ENCODE measurements around the gene GULP1. TPM values are rescaled to one million over a fixed set of nuclear protein-coding genes. Genes with fewer than 3 reads are reported as not detected.

The GULP1 gene
- total RNA-seq, 1 experiment from 2014 or later, result 140 TPM

- Histone ChIP-seq H2BK12ac (ENCODE audit: insufficient read length, low read depth, low read length) (no peak overlapping the region), H3K27ac (ENCODE audit: insufficient read length, low read depth, low read length) (no peak overlapping the region), H3K79me2 (ENCODE audit: insufficient read depth, low read length) (no peaks in the 10 kb centered on the region), H2BK20ac (ENCODE audit: low read depth, low read length, poor library complexity, severe bottlenecking) (no peak overlapping the region), H3T11ph (ENCODE audit: low read length) (no peak overlapping the region), H3K4ac (ENCODE audit: low read depth, low read length) (no peak overlapping the region), H4K5ac (ENCODE audit: insufficient read length, low read depth, low read length) (no peak overlapping the region), H3K4me2 (ENCODE audit: insufficient read depth, insufficient read length, low read length) (no peak overlapping the region), H2AK5ac (ENCODE audit: insufficient read length, low read length) (no peak overlapping the region), H3K23me2 (ENCODE audit: insufficient read length, low read depth, low read length, poor library complexity, severe bottlenecking) (no peaks in the 10 kb centered on the region), H2BK15ac (ENCODE audit: low read depth, low read length) (no peak overlapping the region), H3K23ac (ENCODE audit: insufficient read length, low read depth, low read length) (no peak overlapping the region), H4K20me1 (ENCODE audit: control insufficient read depth, insufficient read depth, insufficient read length) (no peaks in the 10 kb centered on the region), H2BK120ac (ENCODE audit: low read depth, low read length, poor library complexity, severe bottlenecking) (no peak overlapping the region), H3K18ac (ENCODE audit: insufficient read length, low read depth, low read length) (no peak overlapping the region), H2AFZ (ENCODE audit: low read length) (no peak overlapping the region), H3K79me1 (ENCODE audit: insufficient read depth, low read depth, low read length, poor library complexity, severe bottlenecking) (no peaks in the 10 kb centered on the region), H3K14ac (ENCODE audit: insufficient read depth, low read length) (no peak overlapping the region), H2BK5ac (ENCODE audit: insufficient read length, low read length) (no peak overlapping the region), H3K27me3 (ENCODE audit: insufficient read depth, low read length) (no peaks in the 10 kb centered on the region), H4K8ac (replicated peaks; ENCODE audit: insufficient read length, low read depth, low read length) (no peak overlapping the region), H3K9me3 (ENCODE audit: control insufficient read depth, low read depth, low read length) (no peaks in the 10 kb centered on the region), H3K56ac (ENCODE audit: insufficient read length, low read depth, low read length) (no peak overlapping the region), H3K4me1 (ENCODE audit: insufficient read depth, low read length) (no peaks in the 10 kb centered on the region), H4K91ac (ENCODE audit: insufficient read length, low read depth, low read length) (no peak overlapping the region), H3K9ac (ENCODE audit: extremely low read depth, insufficient read length, low read length) (no peak overlapping the region)
- no CpG with 5 or more reads among the region's 1 CpG for WGBS (ENCODE audit: extremely low coverage, insufficient read length, low lambda C conversion rate)
- H3K4me1 Mint-ChIP-seq, result 0 out of 4 replicates have a peak, but pooled peaks cover 0 to 3% of the 10 kb centered on the region in 2 experiments
- H3K36me3 Mint-ChIP-seq (ENCODE audit: insufficient read depth in 1 of 3, low read depth in 3 of 3), result peaks cover 13 to 37% (median 32%) of the 10 kb centered on the region in 3 experiments
- H3K4me3 Mint-ChIP-seq, result no peak overlapping the region
- TF ChIP-seq, protein P1, sequence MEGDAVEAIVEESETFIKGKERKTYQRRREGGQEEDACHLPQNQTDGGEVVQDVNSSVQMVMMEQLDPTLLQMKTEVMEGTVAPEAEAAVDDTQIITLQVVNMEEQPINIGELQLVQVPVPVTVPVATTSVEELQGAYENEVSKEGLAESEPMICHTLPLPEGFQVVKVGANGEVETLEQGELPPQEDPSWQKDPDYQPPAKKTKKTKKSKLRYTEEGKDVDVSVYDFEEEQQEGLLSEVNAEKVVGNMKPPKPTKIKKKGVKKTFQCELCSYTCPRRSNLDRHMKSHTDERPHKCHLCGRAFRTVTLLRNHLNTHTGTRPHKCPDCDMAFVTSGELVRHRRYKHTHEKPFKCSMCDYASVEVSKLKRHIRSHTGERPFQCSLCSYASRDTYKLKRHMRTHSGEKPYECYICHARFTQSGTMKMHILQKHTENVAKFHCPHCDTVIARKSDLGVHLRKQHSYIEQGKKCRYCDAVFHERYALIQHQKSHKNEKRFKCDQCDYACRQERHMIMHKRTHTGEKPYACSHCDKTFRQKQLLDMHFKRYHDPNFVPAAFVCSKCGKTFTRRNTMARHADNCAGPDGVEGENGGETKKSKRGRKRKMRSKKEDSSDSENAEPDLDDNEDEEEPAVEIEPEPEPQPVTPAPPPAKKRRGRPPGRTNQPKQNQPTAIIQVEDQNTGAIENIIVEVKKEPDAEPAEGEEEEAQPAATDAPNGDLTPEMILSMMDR (conservative IDR thresholded peaks at IDR 0.05), result no peak
- H3K27me3 Mint-ChIP-seq (ENCODE audit: low read depth), result no peaks in the 10 kb centered on the region
- no peaks in the 10 kb centered on the region for H3K9me3 Mint-ChIP-seq
- 0 out of 7 replicates have a peak overlapping the region, but pooled peaks of 1 of the 3 experiments have one; percentile 8 for H3K27ac Mint-ChIP-seq
- DNase-seq, result no peak
Measured at GRCh38 chr2:188572592-188572991, 280.9 kb downstream of the GULP1 start.
